CD8-positive, alpha-beta memory T cell (primary cell): ENCODE results near the gene OR1K1. TPM values are rescaled to one million over a fixed set of nuclear protein-coding genes. Genes with fewer than 3 reads are reported as not detected.

Experiments used
- CTCF ChIA-PET: fragments of 350-600 bp; sonication (Branson Sonifier 250); formaldehyde crosslinking; loops from one replicate; lab custom pipeline; 2021; ENCODE audit warnings: antibody characterized with exemption; lab: Charles Lee
- POLR2A ChIA-PET: fragments of 350-600 bp; sonication (Branson Sonifier 250); formaldehyde crosslinking; loops from one replicate; lab custom pipeline; 2021; ENCODE audit warnings: antibody characterized with exemption; lab: Charles Lee
- DNase-seq, 5 donors: peaks; one replicate each; pipeline versions ENCODE4 v3.0.0 to v3.0.0-alpha.2; 2020 to 2022; ENCODE audit warnings: mixed read lengths in 1 of 5
- H3K27ac ChIP-seq: one replicate; pipeline ENCODE4 v1.7.0; 2013; ENCODE audit warnings: low read depth, mild to moderate bottlenecking, low read length, moderate library complexity
- H3K27me3 ChIP-seq: 2 replicates; pipeline ENCODE4 v1.7.0; 2013; ENCODE audit warnings: low read length, mild to moderate bottlenecking; ENCODE audit not compliant: insufficient read depth, poor library complexity, severe bottlenecking
- H3K36me3 ChIP-seq: 2 replicates; pipeline ENCODE4 v1.7.0; 2013; ENCODE audit warnings: mild to moderate bottlenecking, low read length, moderate library complexity; ENCODE audit not compliant: insufficient read depth
- H3K4me1 ChIP-seq: 2 replicates; pipeline ENCODE4 v1.7.0; 2013; ENCODE audit warnings: mild to moderate bottlenecking, low read length, moderate library complexity; ENCODE audit not compliant: insufficient read depth
- H3K4me3 ChIP-seq: 2 replicates; pipeline ENCODE4 v1.7.0; 2013; ENCODE audit warnings: mild to moderate bottlenecking, low read length
- H3K9me3 ChIP-seq: 2 replicates; pipeline ENCODE4 v1.7.0; 2013; ENCODE audit warnings: mild to moderate bottlenecking, low read length
- H3K27ac Mint-ChIP-seq, 8 donors: one replicate each; pipeline ENCODE4 v1.8.0; 2020 to 2021; ENCODE audit warnings: mixed read lengths in 8 of 8, mild to moderate bottlenecking in 6 of 8, inconsistent platforms in 3 of 8, moderate library complexity in 3 of 8
- H3K27me3 Mint-ChIP-seq, 2 donors: one replicate each; pipeline ENCODE4 v1.8.0; 2020 to 2021; ENCODE audit warnings: mixed read lengths in 2 of 2, mild to moderate bottlenecking in 1 of 2, moderate library complexity in 1 of 2
- H3K36me3 Mint-ChIP-seq, 3 donors: one replicate each; pipeline ENCODE4 v1.8.0; 2020 to 2021; ENCODE audit warnings: mixed read lengths in 3 of 3, inconsistent platforms in 1 of 3, mild to moderate bottlenecking in 1 of 3
- H3K4me1 Mint-ChIP-seq, 3 donors: one replicate each; pipeline ENCODE4 v1.8.0; 2020 to 2021; ENCODE audit warnings: mixed read lengths in 3 of 3, inconsistent platforms in 1 of 3, mild to moderate bottlenecking in 1 of 3
- H3K4me3 Mint-ChIP-seq, 7 donors: one replicate each; pipeline ENCODE4 v1.8.0; 2020 to 2021; ENCODE audit warnings: mixed read lengths in 7 of 7, mild to moderate bottlenecking in 6 of 7, moderate library complexity in 4 of 7, inconsistent platforms in 2 of 7
- H3K9me3 Mint-ChIP-seq, 5 donors: one replicate each; pipeline ENCODE4 v1.8.0; 2020 to 2022; ENCODE audit warnings: mixed read lengths in 5 of 5, mild to moderate bottlenecking in 3 of 5, moderate library complexity in 2 of 5, inconsistent platforms in 1 of 5
- polyA plus RNA-seq: library from polyadenylated mRNA; unstranded; fragments of 300-500 nt; fragmentation: Illumina TruSeq; gene quantifications from one replicate; pipeline ENCODE4 v1.2.3, GENCODE V29; 2021
- total RNA-seq, 2 experiments: library from RNA; stranded (reverse); gene quantifications; one replicate each; pipeline ENCODE4 v1.2.3, GENCODE V29; 2021

The OR1K1 gene
- total and polyA plus RNA-seq, 3 experiments from 2014 or later = not detected

GRCh38 chr9:122845116-122845515 lies 45.2 kb downstream of the OR1K1 start:
- Mint-ChIP-seq H3K9me3 (no peaks in the 10 kb centered on the region), H3K4me1 (peaks cover 18 to 29% (median 28%) of the 10 kb centered on the region in 3 donors), H3K27me3 (no peaks in the 10 kb centered on the region), H3K36me3 (peaks cover 0 to 35% (median 4%) of the 10 kb centered on the region in 3 donors), H3K27ac (no peak overlapping the region), H3K4me3 (no peak overlapping the region)
- Histone ChIP-seq H3K4me3 (no peak overlapping the region), H3K27me3 (no peaks in the 10 kb centered on the region), H3K36me3 (no peaks in the 10 kb centered on the region), H3K4me1 (peaks cover 24% of the 10 kb centered on the region), H3K27ac (no peak overlapping the region), H3K9me3 (no peaks in the 10 kb centered on the region)
- CTCF ChIA-PET = no interaction called here
- POLR2A ChIA-PET = no interaction called here
- DNase-seq = no peak

- H3K27me3 ChIP-seq = no peaks in the 10 kb centered on the region
- H3K4me1 ChIP-seq = peaks cover 24% of the 10 kb centered on the region
- DNase-seq = peak in 2 of 5 donors; percentile 29 to 84
- Mint-ChIP-seq H3K27ac (peak overlapping the region in 7 of 8 donors; percentile 3 to 91 (median 67)), H3K4me3 (no peak overlapping the region), H3K27me3 (no peaks in the 10 kb centered on the region), H3K4me1 (peaks cover 18 to 29% (median 28%) of the 10 kb centered on the region in 3 donors), H3K9me3 (no peaks in the 10 kb centered on the region), H3K36me3 (peaks cover 7 to 46% (median 7%) of the 10 kb centered on the region in 3 donors)
- ChIA-PET CTCF (no interaction called here), POLR2A (no interaction called here)
- H3K36me3 ChIP-seq = peaks cover 10% of the 10 kb centered on the region
- no peak overlapping the region for H3K27ac ChIP-seq
- no peak overlapping the region for H3K4me3 ChIP-seq
- H3K9me3 ChIP-seq = no peaks in the 10 kb centered on the region
These were observed 46.5 kb downstream of the OR1K1 start for GRCh38 chr9:122846371-122846940.

GRCh38 chr9:122848256-122848943 lies 48.5 kb downstream of the OR1K1 start:
- Mint-ChIP-seq H3K36me3 (peaks cover 7 to 51% (median 7%) of the 10 kb centered on the region in 3 donors), H3K27ac (peak overlapping the region in 5 of 8 donors; percentile 5 to 66 (median 24)), H3K4me1 (peaks cover 15 to 28% (median 26%) of the 10 kb centered on the region in 3 donors), H3K27me3 (no peaks in the 10 kb centered on the region), H3K4me3 (no peak overlapping the region), H3K9me3 (no peaks in the 10 kb centered on the region)
- no peaks in the 10 kb centered on the region for H3K27me3 ChIP-seq
- no peaks in the 10 kb centered on the region for H3K9me3 ChIP-seq
- peaks cover 11% of the 10 kb centered on the region for H3K36me3 ChIP-seq
- CTCF ChIA-PET = no interaction called here
- H3K4me3 ChIP-seq = no peak overlapping the region
- peaks cover 24% of the 10 kb centered on the region for H3K4me1 ChIP-seq
- POLR2A ChIA-PET = interaction anchor here (1.2 kb wide), 1 partner anchor 11 kb away, joined by 9 read pairs; no protein-coding TSS in a partner anchor
- no peak for DNase-seq
- no peak overlapping the region for H3K27ac ChIP-seq

Other genes with a start within 250 kb of the OR1K1 start
- not detected for gene OR1N2, start 247.0 kb upstream of the OR1K1 start, total RNA-seq
- not detected for gene OR1N2, start 247.0 kb upstream of the OR1K1 start, polyA plus RNA-seq
- gene OR1L8, start 216.7 kb upstream of the OR1K1 start, total RNA-seq = not detected
- gene OR1L8, start 216.7 kb upstream of the OR1K1 start, polyA plus RNA-seq = not detected
- gene OR1Q1, start 185.4 kb upstream of the OR1K1 start, total RNA-seq = not detected
- gene OR1Q1, start 185.4 kb upstream of the OR1K1 start, polyA plus RNA-seq = not detected
- not detected for gene OR1B1, start 142.5 kb upstream of the OR1K1 start, total RNA-seq
- gene OR1B1, start 142.5 kb upstream of the OR1K1 start, polyA plus RNA-seq = not detected
- gene OR1L1, start 138.4 kb upstream of the OR1K1 start, total RNA-seq = not detected
- not detected for gene OR1L1, start 138.4 kb upstream of the OR1K1 start, polyA plus RNA-seq
- gene OR1L3, start 125.0 kb upstream of the OR1K1 start, total RNA-seq = not detected
- gene OR1L3, start 125.0 kb upstream of the OR1K1 start, polyA plus RNA-seq = not detected
- not detected for gene OR1L4, start 76.1 kb upstream of the OR1K1 start, total RNA-seq
- not detected for gene OR1L4, start 76.1 kb upstream of the OR1K1 start, polyA plus RNA-seq
- gene OR1L6, start 57.8 kb upstream of the OR1K1 start, total RNA-seq = not detected
- not detected for gene OR1L6, start 57.8 kb upstream of the OR1K1 start, polyA plus RNA-seq
- gene OR5C1, start 11.2 kb upstream of the OR1K1 start, total RNA-seq = not detected
- gene OR5C1, start 11.2 kb upstream of the OR1K1 start, polyA plus RNA-seq = not detected
- gene PDCL, start 28.5 kb downstream of the OR1K1 start, total RNA-seq = 10 to 100 TPM; 18.2 to 18.7 TPM
- gene PDCL, start 28.5 kb downstream of the OR1K1 start, polyA plus RNA-seq = 9.8 TPM
- gene RC3H2, start 105.2 kb downstream of the OR1K1 start, total RNA-seq = 10 to 100 TPM; 32.1 to 34.4 TPM
- 34.0 TPM for gene RC3H2, start 105.2 kb downstream of the OR1K1 start, polyA plus RNA-seq
- 10 to 100 TPM; 11.6 to 12.6 TPM for gene ZBTB6, start 113.2 kb downstream of the OR1K1 start, total RNA-seq
- 2.7 TPM for gene ZBTB6, start 113.2 kb downstream of the OR1K1 start, polyA plus RNA-seq
- 1 to 10 TPM; 4.8 to 5.4 TPM for gene ZBTB26, start 131.4 kb downstream of the OR1K1 start, total RNA-seq
- 0.49 TPM for gene ZBTB26, start 131.4 kb downstream of the OR1K1 start, polyA plus RNA-seq
- gene RABGAP1, start 140.9 kb downstream of the OR1K1 start, total RNA-seq = 10 to 100 TPM; 20.7 to 22.2 TPM
- 24.3 TPM for gene RABGAP1, start 140.9 kb downstream of the OR1K1 start, polyA plus RNA-seq
- gene GPR21, start 233.5 kb downstream of the OR1K1 start, total RNA-seq = under 1 TPM; 0.35 to 0.61 TPM
- not detected for gene GPR21, start 233.5 kb downstream of the OR1K1 start, polyA plus RNA-seq